Measurements from ENCODE around the gene OR10G7. TPM values are rescaled to one million over a fixed set of nuclear protein-coding genes. Genes with fewer than 3 reads are reported as not detected.

OR10G7 gene
- total RNA-seq, 1 experiment from 2014 or later: not detected

DNA sequence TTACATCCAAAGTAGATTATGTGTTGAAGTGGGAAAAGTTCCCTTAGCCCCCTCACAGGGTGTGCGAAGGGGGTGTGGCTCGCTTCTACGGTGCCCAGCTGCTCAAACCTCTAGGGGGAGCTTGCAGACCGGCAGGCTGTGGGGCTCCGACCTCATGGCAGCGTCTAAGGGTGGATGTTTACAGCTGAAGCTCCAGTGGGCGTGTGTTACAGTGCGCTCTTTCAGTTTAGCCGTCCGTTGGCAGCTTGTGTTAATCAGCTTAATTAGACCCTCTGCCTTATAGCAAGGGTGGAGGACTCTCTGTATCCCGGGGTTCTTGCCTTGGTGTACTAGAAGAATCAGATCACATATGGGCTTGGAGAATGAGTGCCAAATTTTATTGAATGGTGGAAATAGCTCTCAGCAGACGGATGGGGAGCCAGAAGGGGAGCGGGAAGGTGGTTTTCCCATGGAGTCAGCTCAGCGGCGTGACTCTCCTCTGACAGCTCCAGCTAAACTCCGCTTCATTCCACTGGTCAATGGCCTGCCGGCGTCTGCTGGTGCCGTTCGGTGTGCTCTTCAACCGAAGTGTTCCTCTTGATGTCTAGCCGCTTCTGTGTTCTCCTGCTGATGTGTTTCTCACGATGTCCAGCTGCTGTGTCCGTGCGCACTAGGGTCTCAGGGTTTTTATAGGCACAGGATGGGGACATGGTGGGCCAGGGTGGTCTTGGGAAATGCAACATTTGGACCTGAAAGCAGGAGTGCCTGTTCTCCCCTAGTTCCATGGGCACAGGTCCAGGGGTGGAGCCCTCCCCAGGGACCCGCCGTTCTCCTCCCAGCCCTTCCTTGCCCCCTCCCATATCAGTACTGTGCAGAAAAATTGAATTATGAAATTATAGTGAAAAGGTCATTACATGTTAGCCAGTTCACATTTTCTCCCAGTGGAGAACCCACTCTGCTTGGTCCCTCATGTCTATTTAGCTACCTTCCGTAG is 28.6 kb upstream of the OR10G7 start:
- Histone ChIP-seq H4K20me1 (ENCODE audit: insufficient read depth) (no peaks in the 10 kb centered on the region), H3K79me2 (ENCODE audit: low read depth) (no peaks in the 10 kb centered on the region), H3K9me2 (ENCODE audit: insufficient read depth) (no peaks in the 10 kb centered on the region), H3K4me1 (replicated peaks; ENCODE audit: insufficient read depth) (no peaks in the 10 kb centered on the region), H3K9me3 (ENCODE audit: insufficient read depth, low read depth) (no peaks in the 10 kb centered on the region), H3K27ac (no peak overlapping the region), H2AFZ (no peak overlapping the region), H3F3A (ENCODE audit: insufficient read depth, low read depth) (no peaks in the 10 kb centered on the region), H3K4me2 (0 out of 2 replicates have a peak overlapping the region, but pooled peaks have one; percentile 15), H3K36me3 (ENCODE audit: low read depth) (no peaks in the 10 kb centered on the region), H3K4me3 (no peak overlapping the region), H3K27me3 (ENCODE audit: insufficient read depth, low read depth) (peaks cover 10% of the 10 kb centered on the region; the same call in 1 of the 2 replicates)
- BruUV-seq (replicated peaks): no TSS peak
- POLR2A ChIA-PET (ENCODE audit: unreplicated experiment): interaction anchor here (0.8 kb wide), 1 partner anchor 8 kb away, joined by 8 read pairs; no protein-coding TSS in a partner anchor
- CTCF ChIA-PET: interaction anchor here (0.8 kb wide), 1 partner anchor 333 kb away, joined by 4 read pairs; no protein-coding TSS in a partner anchor
- peak in 1 of 2 experiments; percentile 17 for DNase-seq
- intact Hi-C loops (cut with micrococcal nuclease; ENCODE audit: unreplicated experiment): loop anchor here (5.0 kb wide), 2 partner anchors 518 to 768 kb away; no protein-coding TSS in a partner anchor
- TF ChIP-seq EZH2 (IDR thresholded peaks at IDR 0.05; ENCODE audit: low read depth): no peak
- TF ChIP-seq CTCF (conservative IDR thresholded peaks at IDR 0.05): peak; percentile 52; the same call in 1 of the 2 replicates

- Histone ChIP-seq H3K79me2 (ENCODE audit: low read depth) (no peaks in the 10 kb centered on the region), H3K27me3 (ENCODE audit: insufficient read depth, low read depth) (peaks cover 9% of the 10 kb centered on the region; the same call in 1 of the 2 replicates), H3K4me2 (no peak overlapping the region), H3K9me3 (ENCODE audit: insufficient read depth, low read depth) (no peaks in the 10 kb centered on the region), H2AFZ (no peak overlapping the region), H3K4me3 (no peak overlapping the region), H3K9me2 (ENCODE audit: insufficient read depth) (no peaks in the 10 kb centered on the region), H4K20me1 (ENCODE audit: insufficient read depth) (no peaks in the 10 kb centered on the region), H3K4me1 (replicated peaks; ENCODE audit: insufficient read depth) (no peaks in the 10 kb centered on the region), H3K36me3 (ENCODE audit: low read depth) (no peaks in the 10 kb centered on the region), H3K27ac (no peak overlapping the region), H3F3A (ENCODE audit: insufficient read depth, low read depth) (no peaks in the 10 kb centered on the region)
- ChIA-PET POLR2A (ENCODE audit: unreplicated experiment) (no interaction called here), CTCF (interaction anchor here (0.8 kb wide), 1 partner anchor 334 kb away, joined by 4 read pairs; no protein-coding TSS in a partner anchor)
- TF ChIP-seq EZH2 (IDR thresholded peaks at IDR 0.05; ENCODE audit: low read depth): no peak
- no peak for TF ChIP-seq CTCF (conservative IDR thresholded peaks at IDR 0.05)
- no peak for DNase-seq
- BruUV-seq (replicated peaks): no TSS peak
- intact Hi-C loops (cut with micrococcal nuclease; ENCODE audit: unreplicated experiment): no loop called here
Measured at GRCh38 chr11:124068601-124069110, 27.5 kb upstream of the OR10G7 start.

DNA sequence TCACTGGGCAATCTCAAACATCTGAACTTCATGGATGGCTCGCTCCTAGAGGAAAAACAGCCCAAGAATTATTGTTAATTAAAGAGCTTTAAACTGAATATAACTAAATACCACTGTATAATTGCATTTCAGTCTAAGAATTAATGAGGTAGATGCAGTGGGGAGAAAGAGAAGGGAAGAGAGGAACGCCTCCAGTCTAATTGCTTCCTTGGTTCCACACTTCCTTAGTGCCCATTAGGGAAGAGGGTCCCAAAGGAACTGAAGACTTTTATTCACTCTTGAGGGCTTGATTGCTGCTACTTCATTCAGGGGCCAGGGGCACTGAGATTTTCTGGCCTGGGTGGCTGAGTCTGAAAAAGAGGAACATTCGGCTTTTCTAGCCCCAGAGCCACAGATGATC is 11.8 kb upstream of the OR10G7 start:
- TF ChIP-seq EZH2 (IDR thresholded peaks at IDR 0.05; ENCODE audit: low read depth) (no peak), CTCF (conservative IDR thresholded peaks at IDR 0.05) (no peak)
- Histone ChIP-seq H4K20me1 (ENCODE audit: insufficient read depth) (no peaks in the 10 kb centered on the region), H3K9me3 (ENCODE audit: insufficient read depth, low read depth) (no peaks in the 10 kb centered on the region), H3K27ac (no peak overlapping the region), H3K27me3 (ENCODE audit: insufficient read depth, low read depth) (peaks cover 7% of the 10 kb centered on the region; the same call in 1 of the 2 replicates), H3K79me2 (ENCODE audit: low read depth) (no peaks in the 10 kb centered on the region), H2AFZ (no peak overlapping the region), H3K4me1 (replicated peaks; ENCODE audit: insufficient read depth) (no peaks in the 10 kb centered on the region), H3K9me2 (ENCODE audit: insufficient read depth) (no peaks in the 10 kb centered on the region), H3K4me2 (no peak overlapping the region), H3K4me3 (no peak overlapping the region), H3K36me3 (ENCODE audit: low read depth) (no peaks in the 10 kb centered on the region), H3F3A (ENCODE audit: insufficient read depth, low read depth) (no peaks in the 10 kb centered on the region)
- BruUV-seq (replicated peaks): no TSS peak
- POLR2A ChIA-PET (ENCODE audit: unreplicated experiment): no interaction called here
- intact Hi-C loops (cut with micrococcal nuclease; ENCODE audit: unreplicated experiment): no loop called here
- CTCF ChIA-PET: no interaction called here
- no peak for DNase-seq

Data from PC-9 (cell line).